ENCODE results near the gene YIPF2. TPM values are rescaled to one million over a fixed set of nuclear protein-coding genes. Genes with fewer than 3 reads are reported as not detected.

Gene YIPF2
- total RNA-seq, 1 donor from 2014 or later, result 76.1 TPM

DNA sequence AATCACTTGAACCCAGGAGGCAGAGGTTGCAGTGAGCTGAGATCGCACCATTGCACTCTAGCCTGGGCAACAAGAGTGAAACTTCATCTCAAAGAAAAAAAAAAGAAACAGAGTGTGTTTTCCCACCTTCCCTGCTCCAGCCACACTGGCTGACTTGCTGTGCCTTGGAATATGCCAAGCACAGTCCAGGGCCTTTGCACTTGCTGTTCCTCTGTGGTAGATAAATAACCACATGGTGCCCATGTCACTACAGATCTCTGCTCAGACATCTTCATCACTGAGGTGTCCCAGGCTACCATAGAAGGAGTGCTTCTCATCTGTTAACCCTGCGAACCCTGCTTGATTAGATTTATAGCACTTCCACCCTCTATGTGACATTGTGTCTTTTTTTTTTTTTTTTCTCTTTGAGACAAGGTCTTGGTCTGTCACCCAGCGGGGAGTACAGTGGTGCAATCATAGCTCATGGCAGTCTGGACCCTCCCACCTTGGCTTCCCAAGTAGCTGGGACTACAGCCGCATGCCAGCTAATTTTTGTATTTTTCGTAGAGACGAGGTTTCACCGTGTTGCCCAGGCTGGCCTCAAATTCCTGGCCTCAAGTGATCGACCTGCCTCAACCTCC is 42.8 kb upstream of the YIPF2 start:
- DNase-seq (ENCODE audit: low spot score), result no peak

GRCh38 chr19:10968527-10969135 is 40.2 kb upstream of the YIPF2 start:
- no peak for DNase-seq (ENCODE audit: low spot score)
- no peaks in the 10 kb centered on the region for H3K36me3 Mint-ChIP-seq (ENCODE audit: low read depth)
- H3K4me3 Mint-ChIP-seq (ENCODE audit: unreplicated experiment), result no peak overlapping the region
- TF ChIP-seq, protein P1, sequence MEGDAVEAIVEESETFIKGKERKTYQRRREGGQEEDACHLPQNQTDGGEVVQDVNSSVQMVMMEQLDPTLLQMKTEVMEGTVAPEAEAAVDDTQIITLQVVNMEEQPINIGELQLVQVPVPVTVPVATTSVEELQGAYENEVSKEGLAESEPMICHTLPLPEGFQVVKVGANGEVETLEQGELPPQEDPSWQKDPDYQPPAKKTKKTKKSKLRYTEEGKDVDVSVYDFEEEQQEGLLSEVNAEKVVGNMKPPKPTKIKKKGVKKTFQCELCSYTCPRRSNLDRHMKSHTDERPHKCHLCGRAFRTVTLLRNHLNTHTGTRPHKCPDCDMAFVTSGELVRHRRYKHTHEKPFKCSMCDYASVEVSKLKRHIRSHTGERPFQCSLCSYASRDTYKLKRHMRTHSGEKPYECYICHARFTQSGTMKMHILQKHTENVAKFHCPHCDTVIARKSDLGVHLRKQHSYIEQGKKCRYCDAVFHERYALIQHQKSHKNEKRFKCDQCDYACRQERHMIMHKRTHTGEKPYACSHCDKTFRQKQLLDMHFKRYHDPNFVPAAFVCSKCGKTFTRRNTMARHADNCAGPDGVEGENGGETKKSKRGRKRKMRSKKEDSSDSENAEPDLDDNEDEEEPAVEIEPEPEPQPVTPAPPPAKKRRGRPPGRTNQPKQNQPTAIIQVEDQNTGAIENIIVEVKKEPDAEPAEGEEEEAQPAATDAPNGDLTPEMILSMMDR (IDR thresholded peaks at IDR 0.05), result no peak
- no peaks in the 10 kb centered on the region for H3K9me3 Mint-ChIP-seq (ENCODE audit: low read depth)
- no peaks in the 10 kb centered on the region for H3K27me3 Mint-ChIP-seq (ENCODE audit: low read depth)
- H3K4me1 Mint-ChIP-seq (ENCODE audit: low read depth), result peaks cover 34% of the 10 kb centered on the region
- peak overlapping the region; percentile 67 for H3K27ac Mint-ChIP-seq (ENCODE audit: unreplicated experiment)

More for the DNA sequence above, 42.8 kb upstream of the YIPF2 start:
- H3K27me3 Mint-ChIP-seq (ENCODE audit: low read depth), result no peaks in the 10 kb centered on the region
- no peak overlapping the region for H3K27ac Mint-ChIP-seq (ENCODE audit: unreplicated experiment)
- H3K9me3 Mint-ChIP-seq (ENCODE audit: low read depth), result no peaks in the 10 kb centered on the region
- TF ChIP-seq, protein P1 (IDR thresholded peaks at IDR 0.05), result no peak
- H3K4me3 Mint-ChIP-seq (ENCODE audit: unreplicated experiment), result no peak overlapping the region
- peaks cover 36% of the 10 kb centered on the region for H3K4me1 Mint-ChIP-seq (ENCODE audit: low read depth)
- no peaks in the 10 kb centered on the region for H3K36me3 Mint-ChIP-seq (ENCODE audit: low read depth)

- Mint-ChIP-seq H3K9me3 (ENCODE audit: low read depth) (no peaks in the 10 kb centered on the region), H3K27me3 (ENCODE audit: low read depth) (no peaks in the 10 kb centered on the region), H3K27ac (ENCODE audit: unreplicated experiment) (no peak overlapping the region), H3K4me3 (ENCODE audit: unreplicated experiment) (no peak overlapping the region), H3K4me1 (ENCODE audit: low read depth) (peaks cover 46% of the 10 kb centered on the region), H3K36me3 (ENCODE audit: low read depth) (no peaks in the 10 kb centered on the region)
- TF ChIP-seq, protein P1 (IDR thresholded peaks at IDR 0.05), result no peak
- no peak for DNase-seq (ENCODE audit: low spot score)
Observed at GRCh38 chr19:10966809-10967208, 38.4 kb upstream of the YIPF2 start.

DNA sequence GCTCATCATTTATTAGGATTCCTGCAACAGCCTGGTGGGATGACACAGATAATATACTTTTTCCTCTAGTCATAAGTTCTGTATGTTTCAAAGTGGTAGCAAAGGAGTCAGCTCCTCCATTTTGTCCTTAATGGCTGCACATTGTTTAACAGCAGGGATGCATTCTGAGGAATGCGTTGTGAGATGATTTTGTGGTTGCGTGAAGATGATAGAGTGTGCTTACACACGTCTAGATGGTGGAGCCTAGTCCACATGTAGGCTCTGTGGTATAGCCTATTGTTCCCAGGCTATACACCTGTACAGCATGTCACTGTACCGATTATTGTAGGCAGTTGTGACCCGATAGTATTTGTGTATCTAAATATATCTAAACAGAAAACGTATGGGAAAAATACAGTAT is 37.0 kb upstream of the YIPF2 start:
- Mint-ChIP-seq H3K36me3 (ENCODE audit: low read depth) (no peaks in the 10 kb centered on the region), H3K27ac (ENCODE audit: unreplicated experiment) (no peak overlapping the region), H3K9me3 (ENCODE audit: low read depth) (no peaks in the 10 kb centered on the region), H3K4me1 (ENCODE audit: low read depth) (peaks cover 48% of the 10 kb centered on the region), H3K27me3 (ENCODE audit: low read depth) (no peaks in the 10 kb centered on the region), H3K4me3 (ENCODE audit: unreplicated experiment) (no peak overlapping the region)
- TF ChIP-seq, protein P1 (IDR thresholded peaks at IDR 0.05), result no peak
- DNase-seq (ENCODE audit: low spot score), result no peak

- no peaks in the 10 kb centered on the region for H3K27me3 Mint-ChIP-seq (ENCODE audit: low read depth)
- H3K4me1 Mint-ChIP-seq (ENCODE audit: low read depth), result peaks cover 51% of the 10 kb centered on the region
- no peak for DNase-seq (ENCODE audit: low spot score)
- no peaks in the 10 kb centered on the region for H3K9me3 Mint-ChIP-seq (ENCODE audit: low read depth)
- TF ChIP-seq, protein P1 (IDR thresholded peaks at IDR 0.05), result peak; percentile 30
- no peak overlapping the region for H3K4me3 Mint-ChIP-seq (ENCODE audit: unreplicated experiment)
- no peak overlapping the region for H3K27ac Mint-ChIP-seq (ENCODE audit: unreplicated experiment)
- H3K36me3 Mint-ChIP-seq (ENCODE audit: low read depth), result no peaks in the 10 kb centered on the region
Observed at GRCh38 chr19:10964903-10965302, 36.5 kb upstream of the YIPF2 start.
